HEK293 (cell line): ENCODE results near the gene PKMYT1.

ENCODE experiments used
- HOXA7 ChIP-seq: sonication (generic); formaldehyde crosslinking; IDR thresholded peaks from 2 replicates; pipeline ENCODE4 v1.8.1; 2022; ENCODE audit warnings: missing genetic modification reagents, borderline replicate concordance
- MYNN ChIP-seq: fragments of 450-650 bp; formaldehyde crosslinking; IDR thresholded peaks from 2 replicates; pipeline ENCODE4 v1.5.1; 2016; ENCODE audit warnings: missing biosample characterization, missing genetic modification characterization, borderline replicate concordance
- ZBTB44 ChIP-seq: fragments of 450-650 bp; IDR thresholded peaks from 2 replicates; pipeline ENCODE4 v1.5.1; 2018; ENCODE audit warnings: missing biosample characterization, mild to moderate bottlenecking, missing genetic modification characterization
- ZNF184 ChIP-seq: fragments of 450-650 bp; IDR thresholded peaks from 2 replicates; pipeline ENCODE4 v1.5.1; 2018; ENCODE audit warnings: missing biosample characterization, mild to moderate bottlenecking, missing genetic modification characterization
- TF ChIP-seq, protein P1 (sequence below): fragments of 450-650 bp; formaldehyde crosslinking; IDR thresholded peaks from 2 replicates; pipeline ENCODE4 v1.5.1; 2016; ENCODE audit warnings: missing biosample characterization, missing genetic modification characterization

GRCh38 chr16:3007957-3008689 is 27.9 kb upstream of the PKMYT1 start:
- TF ChIP-seq, protein P1, sequence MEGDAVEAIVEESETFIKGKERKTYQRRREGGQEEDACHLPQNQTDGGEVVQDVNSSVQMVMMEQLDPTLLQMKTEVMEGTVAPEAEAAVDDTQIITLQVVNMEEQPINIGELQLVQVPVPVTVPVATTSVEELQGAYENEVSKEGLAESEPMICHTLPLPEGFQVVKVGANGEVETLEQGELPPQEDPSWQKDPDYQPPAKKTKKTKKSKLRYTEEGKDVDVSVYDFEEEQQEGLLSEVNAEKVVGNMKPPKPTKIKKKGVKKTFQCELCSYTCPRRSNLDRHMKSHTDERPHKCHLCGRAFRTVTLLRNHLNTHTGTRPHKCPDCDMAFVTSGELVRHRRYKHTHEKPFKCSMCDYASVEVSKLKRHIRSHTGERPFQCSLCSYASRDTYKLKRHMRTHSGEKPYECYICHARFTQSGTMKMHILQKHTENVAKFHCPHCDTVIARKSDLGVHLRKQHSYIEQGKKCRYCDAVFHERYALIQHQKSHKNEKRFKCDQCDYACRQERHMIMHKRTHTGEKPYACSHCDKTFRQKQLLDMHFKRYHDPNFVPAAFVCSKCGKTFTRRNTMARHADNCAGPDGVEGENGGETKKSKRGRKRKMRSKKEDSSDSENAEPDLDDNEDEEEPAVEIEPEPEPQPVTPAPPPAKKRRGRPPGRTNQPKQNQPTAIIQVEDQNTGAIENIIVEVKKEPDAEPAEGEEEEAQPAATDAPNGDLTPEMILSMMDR (tag by site-specific recombination), result no peak
- TF ChIP-seq ZNF184 (tag by site-specific recombination) (no peak), ZBTB44 (no peak), MYNN (tag by site-specific recombination) (no peak), HOXA7 (CRISPR knock-in tag) (no peak)
